Gastrocnemius medialis (tissue), 4 donors: ENCODE data around the gene C22orf31.

ENCODE experiments used
- CTCF ChIP-seq, 5 experiments: fragments of 450-650 bp in 3 of 5; fragments of 200-600 bp in 2 of 5; sonication (generic) in 2 of 5; IDR thresholded peaks in 4 of 5; conservative IDR thresholded peaks in 1 of 5; 1 replicate in 4 of 5; 2 replicates in 1 of 5; pipeline ENCODE4 v1.5.1; 2016 to 2019; ENCODE audit warnings: antibody characterized with exemption in 5 of 5, mild to moderate bottlenecking in 3 of 5, moderate library complexity in 3 of 5
- POLR2A ChIP-seq, 2 donors: fragments of 450-650 bp; IDR thresholded peaks; one replicate each; pipeline ENCODE4 v1.6.1; 2017; ENCODE audit warnings: antibody characterized with exemption in 2 of 2, mild to moderate bottlenecking in 2 of 2, moderate library complexity in 2 of 2

DNA sequence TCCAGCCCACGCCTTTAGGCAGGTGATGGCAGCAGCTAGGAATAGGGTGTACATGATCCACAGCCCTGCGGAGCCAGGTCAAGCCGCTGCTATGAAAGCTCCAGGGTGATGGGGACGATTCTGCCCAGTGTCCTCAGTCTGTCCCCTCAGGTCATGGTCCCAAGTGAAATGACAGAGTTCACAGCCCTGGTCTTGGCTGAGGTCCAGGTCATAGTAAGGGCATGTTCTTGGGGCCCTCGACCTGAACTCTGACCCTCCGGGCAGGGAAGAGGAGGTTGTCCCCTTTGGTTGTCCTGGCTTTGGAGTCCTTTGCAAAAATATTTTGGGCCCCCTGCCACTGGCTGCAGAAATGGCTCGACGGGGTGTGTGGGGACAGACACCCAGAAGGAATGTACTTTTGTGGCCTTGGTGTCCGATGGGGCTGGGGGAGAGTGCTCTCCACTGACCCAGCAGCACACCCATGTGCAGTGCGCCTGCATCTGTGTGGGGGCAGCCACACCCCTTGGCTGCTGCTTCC, 7.3 kb downstream of the C22orf31 start:
- TF ChIP-seq CTCF (IDR thresholded peaks at IDR 0.05 in 4 of 5, conservative IDR thresholded peaks at IDR 0.05 in 1 of 5) (no peak), POLR2A (IDR thresholded peaks at IDR 0.05) (no peak)
